Endodermal cell (in vitro differentiated cells): Measurements from ENCODE around the gene SH3GL1. TPM values are rescaled to one million over a fixed set of nuclear protein-coding genes. Genes with fewer than 3 reads are reported as not detected.
A peak's percentile ranks its signal among the peaks of the same experiment; 100 is the strongest.

Experiments
- DNase-seq: peaks from one replicate; pipeline ENCODE4 v3.0.0-alpha.2; 2017
- H3K27ac ChIP-seq: 2 replicates; pipeline ENCODE4 v1.5.1; 2013; ENCODE audit warnings: mild to moderate bottlenecking, low read depth, low read length, moderate library complexity
- H3K27me3 ChIP-seq: 2 replicates; pipeline ENCODE4 v1.6.1; 2013; ENCODE audit warnings: mild to moderate bottlenecking, low read length, moderate library complexity; ENCODE audit not compliant: insufficient read depth, control insufficient read depth, poor library complexity, severe bottlenecking
- H3K36me3 ChIP-seq: 2 replicates; pipeline ENCODE4 v1.7.0; 2013; ENCODE audit warnings: mild to moderate bottlenecking, low read length, moderate library complexity; ENCODE audit not compliant: control insufficient read depth, insufficient read depth
- H3K4me1 ChIP-seq: one replicate; pipeline ENCODE4 v1.7.0; 2013; ENCODE audit warnings: low read length; ENCODE audit not compliant: control insufficient read depth, insufficient read depth
- H3K4me3 ChIP-seq: 2 replicates; pipeline ENCODE4 v1.5.1; 2013; ENCODE audit warnings: mild to moderate bottlenecking, low read length, moderate library complexity
- H3K9ac ChIP-seq: 2 replicates; pipeline ENCODE4 v1.6.1; 2013; ENCODE audit warnings: mild to moderate bottlenecking, low read length, moderate library complexity; ENCODE audit not compliant: poor library complexity, severe bottlenecking; ENCODE audit errors: extremely low read depth
- H3K9me3 ChIP-seq: 2 replicates; pipeline ENCODE4 v1.6.1; 2013; ENCODE audit warnings: mild to moderate bottlenecking, low read length, moderate library complexity; ENCODE audit not compliant: control insufficient read depth
- H3K27ac Mint-ChIP-seq: 2 replicates; pipeline ENCODE4 v1.8.0; 2020; ENCODE audit warnings: mixed read lengths
- H3K27me3 Mint-ChIP-seq: 2 replicates; pipeline ENCODE4 v1.8.0; 2021; ENCODE audit warnings: mild to moderate bottlenecking, mixed read lengths; ENCODE audit not compliant: insufficient read depth
- H3K36me3 Mint-ChIP-seq: 2 replicates; pipeline ENCODE4 v1.8.0; 2020; ENCODE audit warnings: low read depth, mixed read lengths
- H3K4me1 Mint-ChIP-seq: 2 replicates; pipeline ENCODE4 v1.8.0; 2020; ENCODE audit warnings: mixed read lengths
- H3K4me3 Mint-ChIP-seq: 2 replicates; pipeline ENCODE4 v1.8.0; 2020; ENCODE audit warnings: mild to moderate bottlenecking, moderate library complexity, mixed read lengths
- H3K9me3 Mint-ChIP-seq: 2 replicates; pipeline ENCODE4 v1.8.0; 2020; ENCODE audit warnings: mild to moderate bottlenecking, mixed read lengths
- CTCF ChIP-seq: fragments of 200-600 bp; sonication (generic); conservative IDR thresholded peaks from 2 replicates; pipeline ENCODE4 v1.5.0; 2021; ENCODE audit warnings: antibody characterized with exemption, mild to moderate bottlenecking
- WGBS, 2 experiments: methylation state at CpG; one replicate each; pipeline versions ENCODE4 v1.1.5 to v1.1.7; 2013; ENCODE audit warnings: missing lambda C conversion rate in 2 of 2, mixed read lengths in 1 of 2; ENCODE audit not compliant: insufficient coverage in 1 of 2, insufficient read length in 1 of 2; 5-methylcytosine and 5-hydroxymethylcytosine counted together
- total RNA-seq, 2 donors: library from RNA; stranded (reverse); fragmentation: NEBNext Ultra II Directional in 1 of 2; extraction: Animal tissue kit (Norgen Biotek cat#: 25700) in 1 of 2; gene quantifications; 2 replicates in 1 of 2; 3 replicates in 1 of 2; pipeline ENCODE4 v1.2.1, GENCODE V29; 2021

SH3GL1 gene
- total RNA-seq, 2 donors from 2014 or later, result 76.8 to 77.0 TPM

DNA sequence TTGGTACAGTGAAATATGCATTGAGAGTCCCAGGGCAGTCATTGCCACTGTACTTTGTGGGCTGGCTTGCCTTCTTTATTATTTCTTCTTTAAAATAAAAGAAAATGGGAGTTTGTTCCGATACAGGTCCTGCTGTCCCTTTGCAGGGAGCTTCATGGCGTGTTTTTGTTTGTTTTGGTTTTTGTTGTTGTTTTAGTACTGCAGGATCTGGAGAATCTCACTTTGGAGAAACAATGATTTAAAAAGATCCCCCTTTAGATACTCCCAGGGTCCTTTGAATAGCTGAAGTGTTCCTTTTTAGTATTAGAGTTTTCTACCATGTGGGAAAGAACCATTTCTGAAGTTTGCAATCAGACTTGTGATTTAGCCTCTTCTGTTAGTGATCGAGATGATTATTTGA is 13.2 kb upstream of the SH3GL1 start:
- Mint-ChIP-seq H3K27me3 (no peaks in the 10 kb centered on the region), H3K27ac (peak overlapping the region; percentile 34), H3K4me1 (peaks cover 36% of the 10 kb centered on the region), H3K36me3 (peaks cover 59% of the 10 kb centered on the region), H3K9me3 (peaks cover 7% of the 10 kb centered on the region), H3K4me3 (no peak overlapping the region)
- no peaks in the 10 kb centered on the region for H3K27me3 ChIP-seq
- DNase-seq, result no peak
- peaks cover 10% of the 10 kb centered on the region for H3K4me1 ChIP-seq
- no peak overlapping the region for H3K9ac ChIP-seq
- H3K27ac ChIP-seq, result no peak overlapping the region
- WGBS, 2 experiments, result 60 to 94% methylated on average over 1 to 3 of the region's 3 CpGs
- H3K4me3 ChIP-seq, result no peak overlapping the region
- H3K36me3 ChIP-seq, result peaks cover 74% of the 10 kb centered on the region
- H3K9me3 ChIP-seq, result no peaks in the 10 kb centered on the region
- no peak for TF ChIP-seq CTCF

DNA sequence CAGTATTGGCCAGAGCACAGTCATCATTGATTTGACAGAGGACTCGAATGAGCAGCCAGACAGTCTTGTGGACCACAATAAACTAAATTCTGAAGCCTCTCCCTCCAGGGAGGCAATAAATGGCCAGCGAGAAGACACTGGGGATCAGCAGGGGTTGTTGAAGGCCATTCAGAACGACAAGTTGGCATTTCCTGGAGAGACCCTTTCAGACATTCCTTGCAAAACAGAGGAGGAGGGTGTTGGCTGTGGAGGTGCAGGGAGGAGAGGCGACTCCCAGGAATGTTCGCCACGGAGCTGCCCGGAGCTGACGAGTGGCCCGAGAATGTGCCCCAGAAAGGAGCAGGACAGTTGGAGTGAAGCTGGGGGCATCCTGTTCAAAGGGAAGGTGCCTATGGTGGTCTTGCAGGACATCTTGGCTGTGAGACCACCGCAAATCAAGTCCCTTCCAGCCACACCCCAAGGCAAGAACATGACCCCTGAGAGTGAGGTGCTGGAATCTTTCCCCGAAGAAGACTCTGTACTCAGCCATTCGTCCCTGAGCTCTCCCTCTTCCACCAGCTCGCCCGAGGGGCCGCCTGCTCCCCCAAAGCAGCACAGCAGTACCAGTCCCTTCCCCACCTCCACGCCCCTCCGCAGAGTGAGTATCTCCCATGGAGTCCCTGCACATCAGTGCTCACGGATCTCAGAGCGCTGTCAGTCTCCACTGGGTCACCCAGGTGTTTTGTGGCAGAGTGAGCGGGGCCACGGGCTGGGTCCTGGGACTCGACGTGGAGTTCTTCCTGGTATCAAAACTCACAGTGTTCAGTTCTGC is 9.0 kb upstream of the SH3GL1 start:
- Histone ChIP-seq H3K27ac (peak overlapping the region; percentile 74), H3K36me3 (peaks cover 69% of the 10 kb centered on the region), H3K4me1 (no peaks in the 10 kb centered on the region), H3K9me3 (no peaks in the 10 kb centered on the region), H3K9ac (no peak overlapping the region), H3K4me3 (no peak overlapping the region), H3K27me3 (no peaks in the 10 kb centered on the region)
- WGBS, 2 experiments, result 74 to 80% methylated on average over 20 to 23 of the region's 23 CpGs
- peak; percentile 93 for DNase-seq
- Mint-ChIP-seq H3K4me3 (peak overlapping the region; percentile 17), H3K9me3 (peaks cover 7% of the 10 kb centered on the region), H3K27ac (peak overlapping the region; percentile 94), H3K27me3 (no peaks in the 10 kb centered on the region), H3K36me3 (peaks cover 65% of the 10 kb centered on the region), H3K4me1 (peaks cover 23% of the 10 kb centered on the region)
- no peak for TF ChIP-seq CTCF

DNA sequence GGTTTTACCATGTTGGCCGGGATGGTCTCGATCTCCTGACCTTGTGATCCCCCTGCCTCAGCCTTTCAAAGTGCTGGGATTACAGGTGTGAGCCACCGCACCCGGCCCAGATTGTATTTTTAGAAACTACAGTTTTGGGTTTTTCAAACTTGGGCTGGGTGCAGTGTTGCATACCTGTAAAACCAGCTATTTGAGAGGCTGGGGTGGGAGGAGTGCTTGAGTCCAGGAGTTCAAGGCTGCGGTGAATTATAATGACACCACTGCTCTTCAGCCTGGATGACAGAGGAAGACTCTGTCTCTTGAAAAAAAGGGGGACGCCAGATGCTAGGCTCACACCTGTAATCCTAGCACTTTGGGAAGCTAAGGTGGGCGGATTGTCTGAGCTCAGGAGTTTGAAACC is 6.3 kb upstream of the SH3GL1 start:
- peak overlapping the region; percentile 26 for H3K27ac Mint-ChIP-seq
- no peaks in the 10 kb centered on the region for H3K9me3 ChIP-seq
- H3K27ac ChIP-seq, result no peak overlapping the region
- WGBS, 2 experiments, result 91 to 94% methylated on average over 3 to 7 of the region's 7 CpGs
- peaks cover 32% of the 10 kb centered on the region for H3K4me1 Mint-ChIP-seq
- no peak overlapping the region for H3K9ac ChIP-seq
- H3K27me3 Mint-ChIP-seq, result no peaks in the 10 kb centered on the region
- no peaks in the 10 kb centered on the region for H3K9me3 Mint-ChIP-seq
- no peaks in the 10 kb centered on the region for H3K4me1 ChIP-seq
- no peak overlapping the region for H3K4me3 ChIP-seq
- DNase-seq, result peak; percentile 44
- H3K36me3 Mint-ChIP-seq, result peaks cover 44% of the 10 kb centered on the region
- no peaks in the 10 kb centered on the region for H3K27me3 ChIP-seq
- TF ChIP-seq CTCF, result no peak
- H3K4me3 Mint-ChIP-seq, result no peak overlapping the region
- peaks cover 43% of the 10 kb centered on the region for H3K36me3 ChIP-seq
